Endothelial cell of umbilical vein (primary cell): ENCODE data around the gene ADAMTS12. TPM values are rescaled to one million over a fixed set of nuclear protein-coding genes. Genes with fewer than 3 reads are reported as not detected.

Source experiments
- BruUV-seq: library from RNA; stranded (reverse); fragments of 400-500 nt; replicated peaks from 2 replicates; lab custom pipeline; 2021; lab: Mats Ljungman, UMichigan
- CTCF ChIA-PET: fragments of 300-600, 350-600 bp; sonication (Branson Sonifier 250); formaldehyde crosslinking; loops from one replicate; lab custom pipeline; 2021; ENCODE audit warnings: antibody characterized with exemption, inconsistent platforms; lab: Charles Lee
- POLR2A ChIA-PET: fragments of 300-600, 350-600 bp; sonication (Branson Sonifier 250); formaldehyde crosslinking; loops from one replicate; lab custom pipeline; 2021; ENCODE audit warnings: antibody characterized with exemption, inconsistent platforms; lab: Charles Lee
- DNase-seq: peaks from one replicate; pipeline ENCODE4 v3.0.0-alpha.2; 2011; ENCODE audit warnings: low read depth, low spot score
- FAIRE-seq: peaks from 2 replicates; lab custom pipeline; 2011; peaks lifted over from hg19 to GRCh38; lab: Jason Lieb, UNC
- H2AFZ ChIP-seq: 2 replicates; pipeline ENCODE4 v1.6.0; 2012; ENCODE audit warnings: low read depth, low read length, control low read depth, inconsistent platforms
- H3K27ac ChIP-seq: 2 replicates; pipeline ENCODE4 v1.5.1; 2011; ENCODE audit warnings: low read depth, mild to moderate bottlenecking, control low read depth, low read length, moderate library complexity; ENCODE audit not compliant: insufficient read depth
- H3K27me3 ChIP-seq, 2 experiments: 2 replicates each; pipeline versions ENCODE4 v1.6.0 to v1.6.1; 2011; ENCODE audit warnings: low read length in 2 of 2, mixed read lengths in 1 of 2; ENCODE audit not compliant: control insufficient read depth in 2 of 2, insufficient read depth in 2 of 2
- H3K36me3 ChIP-seq, 2 experiments: 2 replicates in 1 of 2; 3 replicates in 1 of 2; pipeline ENCODE4 v1.5.1; 2011; ENCODE audit warnings: low read length in 2 of 2, mild to moderate bottlenecking in 1 of 2, moderate library complexity in 1 of 2; ENCODE audit not compliant: control insufficient read depth in 2 of 2, insufficient read depth in 2 of 2; ENCODE audit errors: extremely low read depth in 1 of 2
- H3K4me1 ChIP-seq: 3 replicates; pipeline ENCODE4 v1.5.1; 2011; ENCODE audit warnings: mild to moderate bottlenecking, low read length; ENCODE audit not compliant: control insufficient read depth, insufficient read depth; ENCODE audit errors: extremely low read depth
- H3K4me2 ChIP-seq: 2 replicates; pipeline ENCODE4 v1.6.1; 2011; ENCODE audit warnings: low read length, control low read depth, mixed read lengths; ENCODE audit not compliant: insufficient read depth
- H3K4me3 ChIP-seq, 3 experiments: fragments of 200-600 bp in 1 of 3; sonication (generic), shearing (Covaris generic) in 1 of 3; replicated peaks in 1 of 3; 2 replicates each; pipeline ENCODE4 v1.5.1; 2011 to 2016; ENCODE audit warnings: control low read depth in 3 of 3, low read length in 3 of 3, mild to moderate bottlenecking in 2 of 3, inconsistent platforms in 1 of 3, low read depth in 1 of 3, moderate library complexity in 1 of 3; ENCODE audit not compliant: insufficient read depth in 1 of 3
- H3K79me2 ChIP-seq: 2 replicates; pipeline ENCODE4 v1.6.0; 2012; ENCODE audit warnings: low read length, inconsistent platforms; ENCODE audit not compliant: control insufficient read depth, insufficient read depth
- H3K9ac ChIP-seq: replicated peaks from 2 replicates; pipeline ENCODE3; 2011; ENCODE audit warnings: low read length, control low read depth; ENCODE audit not compliant: insufficient read depth; ENCODE audit errors: extremely low read depth
- H3K9me1 ChIP-seq: replicated peaks from 3 replicates; pipeline ENCODE4 v1.6.0; 2011; ENCODE audit warnings: mild to moderate bottlenecking, low read length; ENCODE audit not compliant: control insufficient read depth, insufficient read depth; ENCODE audit errors: extremely low read depth
- H3K9me3 ChIP-seq: replicated peaks from 2 replicates; pipeline ENCODE4 v1.5.1; 2012; ENCODE audit warnings: low read length, inconsistent platforms; ENCODE audit not compliant: control insufficient read depth, insufficient read depth
- H4K20me1 ChIP-seq: replicated peaks from 2 replicates; pipeline ENCODE3; 2011; ENCODE audit warnings: mild to moderate bottlenecking, low read length; ENCODE audit not compliant: control insufficient read depth, insufficient read depth; ENCODE audit errors: extremely low read depth
- CTCF ChIP-seq, 2 donors: IDR thresholded peaks; 1 replicate in 1 of 2; 2 replicates in 1 of 2; pipeline ENCODE4 v1.5.1; 2011; ENCODE audit warnings: low read length in 2 of 2, mild to moderate bottlenecking in 2 of 2, moderate library complexity in 2 of 2, control low read depth in 1 of 2, inconsistent platforms in 1 of 2, low read depth in 1 of 2; ENCODE audit not compliant: insufficient read depth in 1 of 2; ENCODE audit errors: extremely low read depth in 1 of 2
- EZH2 ChIP-seq: IDR thresholded peaks from 2 replicates; pipeline ENCODE4 v1.6.1; 2012; ENCODE audit warnings: borderline replicate concordance, low read depth, mild to moderate bottlenecking, moderate library complexity, low read length, inconsistent platforms; ENCODE audit not compliant: severe bottlenecking
- FOS ChIP-seq: IDR thresholded peaks from 2 replicates; pipeline ENCODE4 v1.6.1; 2011; ENCODE audit warnings: mild to moderate bottlenecking, low read length, moderate library complexity, borderline replicate concordance; ENCODE audit not compliant: insufficient read depth
- GATA2 ChIP-seq: IDR thresholded peaks from 2 replicates; pipeline ENCODE4 v1.7.0; 2011; ENCODE audit warnings: low read depth, mild to moderate bottlenecking, moderate library complexity, mixed read lengths, low read length; ENCODE audit not compliant: insufficient read length, insufficient read depth
- JUN ChIP-seq: IDR thresholded peaks from 2 replicates; pipeline ENCODE4 v1.6.1; 2011; ENCODE audit warnings: borderline replicate concordance, low read depth; ENCODE audit not compliant: insufficient read length, insufficient read depth
- MAX ChIP-seq: IDR thresholded peaks from 2 replicates; pipeline ENCODE4 v1.6.1; 2011; ENCODE audit not compliant: insufficient read depth, insufficient read length
- MYC ChIP-seq: IDR thresholded peaks from one replicate; pipeline ENCODE4 v1.6.1; 2011; ENCODE audit warnings: mild to moderate bottlenecking, low read depth, low read length
- POLR2A ChIP-seq: IDR thresholded peaks from 2 replicates; pipeline ENCODE4 v1.6.1; 2012; ENCODE audit warnings: low read depth, mild to moderate bottlenecking, control low read depth, low read length
- POLR2AphosphoS5 ChIP-seq: IDR thresholded peaks from 2 replicates; pipeline ENCODE4 v1.6.1; 2012; ENCODE audit warnings: low read depth, mild to moderate bottlenecking, control low read depth, low read length, moderate library complexity; ENCODE audit not compliant: insufficient read depth
- dilution Hi-C: fragments of 300-500 bp; cut with MboI; formaldehyde crosslinking; loops from one replicate; pipeline ENCODE4 v1.15.0; 2019; ENCODE audit warnings: low sequenced_read_pairs; ENCODE audit not compliant: extremely low pct_ligation_motif_present
- intact Hi-C: fragments of 100-400 bp; cut with micrococcal nuclease; formaldehyde crosslinking; loops from one replicate; pipeline ENCODE4 v1.10.0; 2022
- polyA plus RNA-seq, 4 experiments: library from polyadenylated mRNA; depleted of rRNA in 3 of 4; stranded (reverse) in 3 of 4; unstranded in 1 of 4; fragments of >200 nt; gene quantifications; 2 replicates each; pipeline versions ENCODE4 v1.2.1 to v1.2.3, GENCODE V29; 2011 to 2012; ENCODE audit warnings: missing spikeins in 1 of 4
- total RNA-seq: library from RNA; stranded (reverse); gene quantifications from 2 replicates; pipeline ENCODE4 v1.2.3, GENCODE V29; 2021

The ADAMTS12 gene
- total and polyA plus RNA-seq, 2 donors (not counting 3 experiments of a cell fraction or from before 2014, with no cell fraction given) = 0.88 TPM; not detected in 1

GRCh38 chr5:33482335-33482734 is 409.5 kb downstream of the ADAMTS12 start:
- no peaks in the 10 kb centered on the region for H3K27me3 ChIP-seq
- H3K9me1 ChIP-seq = no peaks in the 10 kb centered on the region
- H3K27ac ChIP-seq = no peak overlapping the region
- ChIA-PET POLR2A (no interaction called here), CTCF (no interaction called here)
- dilution Hi-C loops = no loop called here
- H4K20me1 ChIP-seq = no peaks in the 10 kb centered on the region
- H3K4me3 ChIP-seq = no peak overlapping the region
- no TSS peak for BruUV-seq
- FAIRE-seq (peak; percentile 24), DNase-seq (no peak)
- intact Hi-C loops = loop anchor here (10.0 kb wide), 1 partner anchor 1192 kb away; no protein-coding TSS in a partner anchor
- no peak overlapping the region for H2AFZ ChIP-seq
- TF ChIP-seq EZH2 (no peak), POLR2A (no peak), JUN (no peak), FOS (no peak), MYC (no peak), GATA2 (no peak), POLR2AphosphoS5 (no peak), CTCF (IDR thresholded peaks at IDR 0.05; ENCODE audit: extremely low read depth in 1 of 2, insufficient read depth in 1 of 2, low read depth in 1 of 2, low read length in 2 of 2) (no peak), MAX (no peak)
- no peaks in the 10 kb centered on the region for H3K36me3 ChIP-seq
- H3K4me2 ChIP-seq = no peak overlapping the region
- no peaks in the 10 kb centered on the region for H3K9me3 ChIP-seq
- no peaks in the 10 kb centered on the region for H3K79me2 ChIP-seq
- no peaks in the 10 kb centered on the region for H3K4me1 ChIP-seq
- H3K9ac ChIP-seq = no peak overlapping the region
